ENCODE results near the gene TRMT44.

GRCh38 chr4:8414377-8414776 is 26.2 kb upstream of the TRMT44 start:
- TF ChIP-seq CTCF (IDR thresholded peaks at IDR 0.05; ENCODE audit: low read depth, low read length): no peak
- TF ChIP-seq EZH2phosphoT487 (IDR thresholded peaks at IDR 0.05; ENCODE audit: low read depth): no peak

Measured in OCI-LY3 (cell line).